T-helper 1 cell treated with Interleukin-12 subunit alpha and Interleukin-12 subunit beta and Interleukin-4 antibody, amounts not matched to agents 30 μg/mL and 1 μg/mL, for 36 hours (primary cell): ENCODE data around the gene ABCC1.
"Not testable (repeated sequence)": the region's sequence is repeated elsewhere in the genome, so short reads cannot be mapped to it uniquely, and the experiment has no call there.

Experiments used
- H3K27ac Mint-ChIP-seq: one replicate; pipeline ENCODE4 v1.8.0; 2021; ENCODE audit warnings: mild to moderate bottlenecking, mixed read lengths
- H3K27me3 Mint-ChIP-seq: one replicate; pipeline ENCODE4 v1.8.0; 2021; ENCODE audit warnings: low read depth, mixed read lengths
- H3K36me3 Mint-ChIP-seq: one replicate; pipeline ENCODE4 v1.8.0; 2021; ENCODE audit warnings: low read depth, mixed read lengths
- H3K4me1 Mint-ChIP-seq: one replicate; pipeline ENCODE4 v1.8.0; 2021; ENCODE audit warnings: low read depth, mixed read lengths
- H3K4me3 Mint-ChIP-seq: one replicate; pipeline ENCODE4 v1.8.0; 2021; ENCODE audit warnings: mild to moderate bottlenecking, moderate library complexity, mixed read lengths
- H3K9me3 Mint-ChIP-seq: one replicate; pipeline ENCODE4 v1.8.0; 2021; ENCODE audit warnings: mixed read lengths

Gene ABCC1

GRCh38 chr16:16190966-16191365 lies 241.6 kb downstream of the ABCC1 start:
- not testable (repeated sequence) for H3K4me1 Mint-ChIP-seq, H3K36me3 Mint-ChIP-seq, H3K4me3 Mint-ChIP-seq, H3K9me3 Mint-ChIP-seq, H3K27me3 Mint-ChIP-seq, H3K27ac Mint-ChIP-seq

GRCh38 chr16:16191493-16192167 lies 242.2 kb downstream of the ABCC1 start:
- H3K9me3 Mint-ChIP-seq, result no peaks in the 10 kb centered on the region
- no peak overlapping the region for H3K27ac Mint-ChIP-seq
- H3K4me3 Mint-ChIP-seq, result no peak overlapping the region

More at GRCh38 chr16:16191493-16192167, 242.2 kb downstream of the ABCC1 start:
- no peaks in the 10 kb centered on the region for H3K36me3 Mint-ChIP-seq
- no peaks in the 10 kb centered on the region for H3K27me3 Mint-ChIP-seq
- no peaks in the 10 kb centered on the region for H3K4me1 Mint-ChIP-seq
